GM18861 (cell line): Measurements from ENCODE around the gene ALPL.

ENCODE experiments used
- ATAC-seq: cut with Tn5 transposase; IDR thresholded peaks from one replicate; pipeline ENCODE4 v1.9.1; 2021; ENCODE audit not compliant: unreplicated experiment

ALPL gene

GRCh38 chr1:21526441-21526840, 17.2 kb downstream of the ALPL start:
- no peak for ATAC-seq

GRCh38 chr1:21530368-21531016, 21.3 kb downstream of the ALPL start:
- ATAC-seq, result no peak

DNA sequence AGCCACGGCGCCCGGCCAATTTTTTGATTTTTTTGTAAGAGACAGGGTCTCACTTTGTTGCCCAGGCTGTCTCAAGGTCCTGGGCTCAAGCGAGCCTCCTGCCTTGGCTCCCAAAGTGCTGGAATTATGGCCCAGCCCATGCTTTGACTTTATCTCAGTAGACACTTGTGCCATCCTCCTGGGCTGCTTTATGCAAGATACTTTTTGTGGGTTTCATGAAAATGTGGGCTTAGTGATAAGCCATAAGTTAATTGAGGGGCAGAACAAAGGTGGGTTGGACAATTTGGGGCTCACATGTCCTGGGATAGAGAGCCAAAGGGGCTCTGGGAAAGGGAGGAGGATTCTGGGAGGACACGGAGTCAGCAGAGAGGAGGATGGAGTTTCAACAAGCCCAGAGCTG, 22.0 kb downstream of the ALPL start:
- no peak for ATAC-seq

DNA sequence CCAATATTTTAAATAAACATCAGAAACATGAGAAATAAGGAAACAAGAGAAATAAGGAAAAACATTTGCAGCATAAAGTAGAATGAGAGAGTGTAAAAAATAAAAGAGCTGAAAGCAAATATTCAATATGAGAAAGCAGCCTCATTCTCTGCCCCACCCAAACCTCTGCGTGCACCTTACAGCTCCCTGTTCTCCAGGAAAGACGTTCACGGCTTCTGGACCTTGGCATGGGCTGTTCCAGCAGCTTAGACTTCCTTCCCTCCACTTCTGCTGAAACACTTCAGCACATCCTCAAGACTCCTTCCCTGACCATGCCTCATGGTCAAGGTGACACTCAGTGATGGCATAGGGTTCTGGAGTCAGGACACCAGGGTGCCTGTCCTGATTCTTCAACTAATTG, 23.3 kb downstream of the ALPL start:
- no peak for ATAC-seq

GRCh38 chr1:21532992-21533534, 23.8 kb downstream of the ALPL start:
- ATAC-seq, result no peak

- no peak for ATAC-seq
Measured at GRCh38 chr1:21534146-21534545, 24.9 kb downstream of the ALPL start.

- no peak for ATAC-seq
Measured at GRCh38 chr1:21534674-21535378, 25.6 kb downstream of the ALPL start.

DNA sequence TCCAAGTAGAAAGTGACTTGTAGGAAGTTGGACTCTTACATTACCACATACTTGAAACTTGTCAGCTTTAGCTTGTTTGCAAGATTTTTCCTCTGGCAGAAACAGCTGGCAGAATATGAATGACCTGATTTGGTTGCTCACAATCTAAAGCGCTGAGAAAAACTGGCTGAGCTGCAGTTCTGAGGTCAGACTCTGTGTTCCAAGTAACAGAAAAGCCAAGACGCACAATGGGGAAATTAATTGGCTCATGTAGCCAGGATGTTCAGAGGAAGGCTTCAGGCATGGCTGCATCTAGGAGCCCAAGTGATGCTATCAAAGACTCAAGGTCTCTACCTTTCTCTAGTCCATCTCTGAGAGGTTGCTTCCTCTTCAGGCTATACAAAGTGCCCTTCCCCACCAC, 27.0 kb downstream of the ALPL start:
- ATAC-seq, result no peak

- ATAC-seq, result no peak
Measured at GRCh38 chr1:21537511-21537931, 28.3 kb downstream of the ALPL start.

GRCh38 chr1:21537932-21538630, 28.9 kb downstream of the ALPL start:
- no peak for ATAC-seq

DNA sequence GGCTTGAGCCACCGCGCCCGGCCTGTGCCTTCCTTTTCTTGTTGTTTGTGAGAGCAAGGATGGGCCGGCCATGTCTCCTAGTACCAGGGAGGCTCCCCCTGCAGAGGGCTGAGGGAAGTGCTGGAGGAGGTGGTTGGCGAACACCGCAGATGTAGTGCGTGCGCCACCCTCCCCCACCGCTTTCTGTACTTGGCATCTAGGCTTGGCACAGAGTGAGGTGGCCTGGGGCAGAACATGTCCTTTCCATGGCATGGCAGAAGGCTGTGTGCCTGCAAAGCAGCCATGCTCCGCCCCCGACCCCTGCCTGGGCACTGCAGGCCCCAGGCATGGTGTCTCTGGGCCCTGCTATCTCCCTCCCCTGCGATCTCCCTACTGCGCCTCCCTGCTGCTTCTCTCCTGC, 30.7 kb downstream of the ALPL start:
- no peak for ATAC-seq

- no peak for ATAC-seq
Measured at GRCh38 chr1:21541329-21541728, 32.1 kb downstream of the ALPL start.

- no peak for ATAC-seq
Measured at GRCh38 chr1:21541835-21542234, 32.6 kb downstream of the ALPL start.

DNA sequence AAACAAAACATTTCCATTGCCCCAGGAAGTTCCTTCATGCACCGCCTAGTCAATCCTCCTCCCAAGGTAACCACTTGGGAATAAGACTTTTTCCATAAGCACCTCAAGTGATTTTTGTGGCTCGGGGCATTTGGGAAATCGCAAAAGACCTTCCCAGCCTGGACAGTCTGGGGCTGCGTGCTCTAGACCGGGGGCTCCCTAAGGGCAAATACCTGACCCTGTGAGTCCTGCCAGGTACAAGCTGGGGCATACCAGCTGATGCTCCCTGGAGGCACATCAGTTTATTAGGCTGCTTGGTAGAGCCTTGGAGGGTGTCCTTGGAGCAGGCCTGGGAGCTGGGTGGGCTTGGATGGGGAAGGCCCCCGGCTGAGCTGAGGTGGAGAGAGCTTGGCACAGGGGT, 34.4 kb downstream of the ALPL start:
- no peak for ATAC-seq

GRCh38 chr1:21544095-21544494, 34.9 kb downstream of the ALPL start:
- ATAC-seq, result no peak

DNA sequence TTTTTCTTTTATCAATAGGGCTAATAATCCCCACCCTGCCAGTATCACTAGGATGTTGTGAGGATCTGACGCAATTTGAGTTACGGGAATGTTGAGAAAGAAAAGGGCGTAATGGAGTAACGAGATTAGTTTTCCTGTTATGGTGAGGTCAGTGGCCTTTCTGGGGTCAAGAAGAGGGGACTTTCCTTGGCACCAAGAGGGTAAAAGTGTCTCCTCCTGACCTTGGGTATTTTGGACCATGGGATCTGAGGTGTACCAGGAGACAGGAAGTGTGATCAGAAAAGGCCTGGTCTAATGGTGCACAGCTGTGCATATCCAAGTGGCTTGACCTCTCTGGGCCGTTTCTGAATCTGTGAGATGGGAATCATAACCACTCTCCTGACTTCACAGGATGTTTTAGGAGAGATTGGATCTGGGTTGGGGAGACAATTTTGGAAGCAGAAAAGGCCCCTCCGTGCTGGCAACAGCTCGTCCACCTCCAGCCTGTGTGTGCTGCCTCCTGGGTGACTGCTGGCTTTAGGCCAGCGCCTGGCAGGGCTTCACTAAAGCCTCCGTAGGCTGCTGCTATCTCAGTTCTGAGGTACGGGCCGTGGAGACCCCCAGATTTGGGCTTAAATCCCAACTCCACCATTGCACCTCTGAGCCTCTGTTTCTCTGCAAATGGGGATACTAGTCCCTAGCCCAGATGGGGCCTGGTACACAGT, 37.1 kb downstream of the ALPL start:
- ATAC-seq, result no peak

GRCh38 chr1:21547876-21548275, 38.7 kb downstream of the ALPL start:
- no peak for ATAC-seq

DNA sequence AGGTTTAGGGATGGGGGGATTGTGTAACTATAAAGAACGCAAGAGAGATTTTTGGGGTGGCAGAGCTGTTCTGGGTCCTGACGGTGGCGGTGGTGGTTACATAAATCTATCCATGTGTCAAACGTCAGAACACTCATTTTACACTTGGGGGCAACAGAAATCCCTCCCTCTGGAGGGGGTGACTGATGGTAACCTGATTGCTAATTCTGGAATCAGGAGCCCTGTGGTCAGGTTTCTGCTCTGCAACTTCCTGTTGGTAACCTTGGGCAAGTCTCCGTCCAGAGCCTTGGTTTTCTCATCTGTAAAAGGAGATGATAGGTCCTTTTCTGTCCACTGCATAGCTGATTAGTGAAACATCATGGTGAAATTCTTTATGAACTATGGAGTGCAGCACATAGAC, 40.9 kb downstream of the ALPL start:
- ATAC-seq, result no peak

- ATAC-seq, result no peak
Measured at GRCh38 chr1:21550866-21551475, 41.7 kb downstream of the ALPL start.

DNA sequence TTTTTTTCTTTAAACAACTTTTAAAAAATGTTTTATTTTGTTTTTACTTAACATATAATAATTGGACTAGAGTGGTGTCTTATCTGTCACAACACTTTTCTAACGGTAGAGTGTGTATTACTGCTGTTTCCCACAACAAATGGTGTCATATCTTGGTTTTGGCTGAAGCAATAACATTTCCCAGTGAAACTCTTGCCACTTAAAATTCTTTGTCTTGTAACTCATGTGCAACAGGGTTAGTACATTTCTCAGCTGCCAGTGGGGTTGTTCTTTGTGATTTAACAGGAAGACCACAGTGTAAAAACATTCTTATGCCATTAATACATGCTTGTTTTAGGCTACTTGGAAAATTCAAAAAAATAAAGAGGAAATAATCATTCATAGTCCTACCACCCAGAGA, 43.5 kb downstream of the ALPL start:
- ATAC-seq, result no peak
